ENCODE results near the gene ATP8B4.

- TF ChIP-seq CTCF (IDR thresholded peaks at IDR 0.05; ENCODE audit: low read length) (no peak), EZH2 (IDR thresholded peaks at IDR 0.05; ENCODE audit: borderline replicate concordance, low read length) (no peak)
These were observed 69.2 kb downstream of the ATP8B4 start for GRCh38 chr15:50049871-50050270.
